ENCODE results near the gene SARS1. TPM values are rescaled to one million over a fixed set of nuclear protein-coding genes. Genes with fewer than 3 reads are reported as not detected.
A peak's percentile ranks its signal among the peaks of the same experiment; 100 is the strongest.

Gene SARS1
- total RNA-seq, 2 experiments from 2014 or later: 277 to 290 TPM

DNA sequence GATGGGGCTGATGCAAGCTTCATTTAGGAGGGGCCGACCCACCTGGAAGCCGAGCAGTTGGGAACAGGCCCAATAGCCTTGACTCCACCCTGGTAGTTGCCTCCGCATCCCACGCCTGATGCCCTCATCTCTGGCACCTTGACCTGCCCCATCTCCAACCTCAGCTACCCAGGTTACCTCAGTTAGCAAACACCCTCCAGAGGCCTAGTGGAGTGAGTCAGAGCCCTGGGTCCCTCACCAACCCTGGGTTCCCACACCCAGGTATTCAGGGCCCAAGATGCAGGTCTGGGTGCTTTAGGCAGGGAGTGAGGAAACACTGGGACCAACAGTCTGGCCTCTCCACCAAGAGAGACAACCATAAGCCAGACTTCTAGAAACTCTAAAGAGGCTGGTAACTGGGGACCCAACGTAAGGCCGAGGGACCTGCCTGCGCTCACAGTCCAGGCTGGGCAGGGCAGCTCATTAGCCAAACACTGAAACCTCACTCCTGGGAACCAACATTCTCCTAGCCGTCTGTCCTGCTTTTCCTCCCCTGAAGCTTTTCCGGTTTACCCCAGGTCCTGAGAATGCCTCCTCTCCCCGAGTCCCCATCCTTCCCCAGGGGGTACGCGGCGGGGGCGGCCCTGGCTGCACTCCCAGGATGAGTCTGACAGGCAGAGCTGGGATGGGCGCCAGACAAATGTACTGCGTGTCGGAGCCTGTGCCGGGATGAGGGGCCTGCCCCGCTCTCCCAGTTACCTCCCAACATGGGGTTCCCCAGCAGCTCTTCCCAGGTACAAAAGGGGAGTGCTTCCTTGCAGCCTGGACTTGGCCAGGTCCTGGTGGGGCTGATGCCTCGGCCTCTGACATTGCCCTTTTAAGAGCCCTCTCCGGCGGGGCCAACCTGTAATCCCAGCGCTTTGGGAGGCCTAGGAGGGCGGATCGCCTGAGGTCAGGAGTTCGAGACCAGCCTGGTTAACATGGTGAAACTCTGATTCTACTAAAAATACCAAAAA is 26.7 kb downstream of the SARS1 start:
- DNase-seq (ENCODE audit: low spot score): peak; percentile 37
- H3K9me3 ChIP-seq (ENCODE audit: low read length): no peaks in the 10 kb centered on the region
- H4K20me1 ChIP-seq (ENCODE audit: insufficient read depth, low read length): no peaks in the 10 kb centered on the region
- H3K79me2 ChIP-seq (ENCODE audit: insufficient read depth, low read depth, low read length): no peaks in the 10 kb centered on the region
- H3K27ac ChIP-seq (ENCODE audit: low read depth, low read length, poor library complexity, severe bottlenecking): no peak overlapping the region
- intact Hi-C loops (cut with micrococcal nuclease; ENCODE audit: unreplicated experiment): loop anchor here (1.0 kb wide), 1 partner anchor 9 kb away; the partner anchor contains the start of gene CELSR2
- peaks cover 39% of the 10 kb centered on the region for H3K36me3 ChIP-seq (ENCODE audit: insufficient read depth, low read length)
- ChIA-PET CTCF (ENCODE audit: unreplicated experiment) (interaction anchor here (1.4 kb wide), 1 partner anchor 9 kb away, joined by 3 read pairs; no protein-coding TSS in a partner anchor), POLR2A (interaction anchor here (1.5 to 1.8 kb wide), 2 partner anchors 13 to 27 kb away, joined by 4 to 5 read pairs; partner anchors contain the start of gene SARS1)
- no peaks in the 10 kb centered on the region for H3K9me2 ChIP-seq (ENCODE audit: insufficient read depth, low read length)
- H3K4me3 ChIP-seq (ENCODE audit: low read depth, low read length, poor library complexity, severe bottlenecking): no peak overlapping the region
- no peaks in the 10 kb centered on the region for H3K4me1 ChIP-seq (ENCODE audit: insufficient read depth, low read length, poor library complexity, severe bottlenecking)
- H3K4me2 ChIP-seq (ENCODE audit: low read length): no peak overlapping the region
- H2AFZ ChIP-seq (ENCODE audit: low read length): no peak overlapping the region
- TF ChIP-seq EZH2phosphoT487 (IDR thresholded peaks at IDR 0.05; ENCODE audit: borderline replicate concordance, low read depth, low read length): no peak
- TF ChIP-seq, protein P1, sequence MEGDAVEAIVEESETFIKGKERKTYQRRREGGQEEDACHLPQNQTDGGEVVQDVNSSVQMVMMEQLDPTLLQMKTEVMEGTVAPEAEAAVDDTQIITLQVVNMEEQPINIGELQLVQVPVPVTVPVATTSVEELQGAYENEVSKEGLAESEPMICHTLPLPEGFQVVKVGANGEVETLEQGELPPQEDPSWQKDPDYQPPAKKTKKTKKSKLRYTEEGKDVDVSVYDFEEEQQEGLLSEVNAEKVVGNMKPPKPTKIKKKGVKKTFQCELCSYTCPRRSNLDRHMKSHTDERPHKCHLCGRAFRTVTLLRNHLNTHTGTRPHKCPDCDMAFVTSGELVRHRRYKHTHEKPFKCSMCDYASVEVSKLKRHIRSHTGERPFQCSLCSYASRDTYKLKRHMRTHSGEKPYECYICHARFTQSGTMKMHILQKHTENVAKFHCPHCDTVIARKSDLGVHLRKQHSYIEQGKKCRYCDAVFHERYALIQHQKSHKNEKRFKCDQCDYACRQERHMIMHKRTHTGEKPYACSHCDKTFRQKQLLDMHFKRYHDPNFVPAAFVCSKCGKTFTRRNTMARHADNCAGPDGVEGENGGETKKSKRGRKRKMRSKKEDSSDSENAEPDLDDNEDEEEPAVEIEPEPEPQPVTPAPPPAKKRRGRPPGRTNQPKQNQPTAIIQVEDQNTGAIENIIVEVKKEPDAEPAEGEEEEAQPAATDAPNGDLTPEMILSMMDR (conservative IDR thresholded peaks at IDR 0.05; ENCODE audit: low read length): no peak
- BruUV-seq (replicated peaks): no TSS peak

DNA sequence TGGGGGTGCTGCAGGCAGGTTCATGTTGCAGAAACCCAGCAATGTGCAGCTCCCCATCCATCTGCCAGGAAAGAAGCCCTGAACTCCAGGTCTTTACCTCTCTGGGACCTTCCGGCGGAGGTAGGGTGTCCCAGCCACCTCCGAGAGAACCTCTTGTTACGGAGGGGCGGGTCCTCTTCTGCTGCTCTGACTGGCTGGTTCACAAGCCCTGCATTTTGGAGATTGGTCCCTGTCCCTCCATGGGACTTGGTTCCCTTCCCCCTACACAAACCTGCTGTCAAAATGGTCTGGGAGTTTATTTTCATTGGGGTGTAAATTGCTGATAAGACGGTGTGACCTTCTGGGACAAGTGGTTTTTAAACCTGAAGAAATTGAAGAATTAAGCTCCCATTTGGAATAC is 27.6 kb downstream of the SARS1 start:
- ChIA-PET POLR2A (interaction anchor here (1.5 kb wide), 1 partner anchor 12 kb away, joined by 4 read pairs; no protein-coding TSS in a partner anchor), CTCF (ENCODE audit: unreplicated experiment) (no interaction called here)
- H3K27ac ChIP-seq (ENCODE audit: low read depth, low read length, poor library complexity, severe bottlenecking): no peak overlapping the region
- H3K4me2 ChIP-seq (ENCODE audit: low read length): no peak overlapping the region
- DNase-seq (ENCODE audit: low spot score): no peak
- no peaks in the 10 kb centered on the region for H3K4me1 ChIP-seq (ENCODE audit: insufficient read depth, low read length, poor library complexity, severe bottlenecking)
- intact Hi-C loops (cut with micrococcal nuclease; ENCODE audit: unreplicated experiment): loop anchor here (1.0 kb wide), 1 partner anchor 8 kb away; the partner anchor contains the start of gene CELSR2
- H2AFZ ChIP-seq (ENCODE audit: low read length): no peak overlapping the region
- H3K36me3 ChIP-seq (ENCODE audit: insufficient read depth, low read length): peaks cover 30% of the 10 kb centered on the region
- no peaks in the 10 kb centered on the region for H3K79me2 ChIP-seq (ENCODE audit: insufficient read depth, low read depth, low read length)
- BruUV-seq (replicated peaks): no TSS peak
- no peaks in the 10 kb centered on the region for H3K9me3 ChIP-seq (ENCODE audit: low read length)
- TF ChIP-seq, protein P1 (conservative IDR thresholded peaks at IDR 0.05; ENCODE audit: low read length): no peak
- TF ChIP-seq EZH2phosphoT487 (IDR thresholded peaks at IDR 0.05; ENCODE audit: borderline replicate concordance, low read depth, low read length): no peak
- H3K4me3 ChIP-seq (ENCODE audit: low read depth, low read length, poor library complexity, severe bottlenecking): no peak overlapping the region
- H4K20me1 ChIP-seq (ENCODE audit: insufficient read depth, low read length): no peaks in the 10 kb centered on the region
- no peaks in the 10 kb centered on the region for H3K9me2 ChIP-seq (ENCODE audit: insufficient read depth, low read length)
